Left colon (tissue), 2 donors: ENCODE measurements around the gene CHST12. TPM values are rescaled to one million over a fixed set of nuclear protein-coding genes. Genes with fewer than 3 reads are reported as not detected.
"Not testable (repeated sequence)": the region's sequence is repeated elsewhere in the genome, so short reads cannot be mapped to it uniquely, and the experiment has no call there.

Experiments
- ATAC-seq: fragments of 200-7000 bp; cut with Tn5 transposase; one replicate; pipeline ENCODE4 v1.9.1; 2020; ENCODE audit warnings: mild to moderate bottlenecking, moderate library complexity
- DNase-seq, 2 donors: peaks; one replicate each; pipeline ENCODE4 v3.0.0-alpha.2; 2020
- intact Hi-C, 2 donors: fragments of 100-400 bp; cut with DNase I in 1 of 2; cut with micrococcal nuclease in 1 of 2; formaldehyde crosslinking; loops; one replicate each; pipeline versions ENCODE4 v1.11.2 to v1.14.0; 2022; cut with DNase I, micrococcal nuclease
- total RNA-seq, 2 donors: library from RNA; stranded (reverse); fragmentation: NEBNext Ultra II Directional; extraction: Animal tissue kit (Norgen Biotek cat#: 25700); gene quantifications; one replicate each; pipeline ENCODE4 v1.2.1, GENCODE V29; 2021
- donor health status: DM: no; HTN: no; CAD: no.
- donor health status: DM: yes; HTN: yes; CAD: no.

CHST12 gene
- total RNA-seq, 2 donors from 2014 or later, result 11.5 to 12.6 TPM

DNA sequence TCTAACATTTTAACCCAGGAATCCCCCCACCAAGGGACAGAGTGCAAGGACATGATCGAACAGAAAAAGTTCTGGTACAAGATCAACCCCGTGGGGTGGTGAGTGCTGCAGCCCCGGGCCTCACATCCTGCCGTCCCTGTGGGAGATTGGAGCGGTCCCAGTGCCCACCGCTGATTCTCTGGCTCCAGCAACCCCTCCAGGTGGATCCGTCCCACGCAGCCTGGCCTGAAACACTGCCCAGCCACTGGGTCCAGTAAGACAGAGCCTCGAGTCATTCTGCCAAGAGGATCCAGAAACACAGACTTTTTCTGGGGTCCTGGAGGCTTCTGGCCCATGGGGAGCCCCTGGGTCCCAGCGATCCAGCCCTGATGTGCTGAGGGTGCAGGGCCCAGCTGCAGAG lies 43.3 kb downstream of the CHST12 start:
- DNase-seq (no peak), ATAC-seq (no peak)
- intact Hi-C loops, result no loop called here

DNA sequence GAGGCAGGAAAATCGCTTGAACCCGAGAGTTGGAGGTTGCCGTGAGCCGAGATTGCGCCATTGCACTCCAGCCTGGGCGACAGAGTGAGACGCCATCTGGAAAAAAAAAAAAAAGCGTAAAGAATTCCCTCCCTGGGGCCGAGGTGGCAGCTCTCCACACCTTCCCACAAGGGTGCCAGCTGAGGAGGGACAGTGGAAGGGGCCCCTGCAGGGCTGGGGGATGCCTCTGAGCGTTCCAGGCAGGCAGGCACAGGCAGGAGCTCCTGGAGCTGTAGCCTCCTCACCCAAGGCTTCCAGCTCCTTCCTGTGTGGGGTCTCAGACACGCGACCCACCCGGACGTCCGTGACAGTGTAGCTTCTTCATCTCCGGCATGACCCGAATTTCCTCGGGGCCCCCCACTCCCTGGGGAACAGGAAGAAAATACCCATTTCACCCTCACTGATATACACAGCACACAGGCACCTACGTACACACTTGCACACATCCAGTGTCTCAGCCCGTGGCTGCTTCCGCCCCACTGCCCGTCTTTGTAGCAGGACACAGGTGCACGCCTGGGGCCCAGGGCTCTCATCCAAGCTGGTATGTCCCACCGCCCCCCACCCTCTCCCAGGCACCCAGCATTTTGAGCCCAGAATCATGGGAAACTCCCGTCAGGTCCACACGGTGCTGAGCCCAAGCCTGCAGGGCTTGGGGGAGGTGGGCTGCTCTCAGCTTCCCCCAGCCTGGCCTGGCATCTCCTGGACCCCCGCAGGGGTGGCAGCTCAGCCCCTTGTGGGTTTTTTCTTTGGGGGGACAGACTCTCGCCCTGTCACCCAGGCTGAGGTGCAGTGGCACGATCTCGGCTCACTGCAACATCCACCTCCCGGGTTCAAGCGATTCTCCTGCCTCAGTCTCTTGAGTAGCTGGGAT lies 47.0 kb downstream of the CHST12 start:
- intact Hi-C loops, result no loop called here
- ATAC-seq (no peak), DNase-seq (no peak)

DNA sequence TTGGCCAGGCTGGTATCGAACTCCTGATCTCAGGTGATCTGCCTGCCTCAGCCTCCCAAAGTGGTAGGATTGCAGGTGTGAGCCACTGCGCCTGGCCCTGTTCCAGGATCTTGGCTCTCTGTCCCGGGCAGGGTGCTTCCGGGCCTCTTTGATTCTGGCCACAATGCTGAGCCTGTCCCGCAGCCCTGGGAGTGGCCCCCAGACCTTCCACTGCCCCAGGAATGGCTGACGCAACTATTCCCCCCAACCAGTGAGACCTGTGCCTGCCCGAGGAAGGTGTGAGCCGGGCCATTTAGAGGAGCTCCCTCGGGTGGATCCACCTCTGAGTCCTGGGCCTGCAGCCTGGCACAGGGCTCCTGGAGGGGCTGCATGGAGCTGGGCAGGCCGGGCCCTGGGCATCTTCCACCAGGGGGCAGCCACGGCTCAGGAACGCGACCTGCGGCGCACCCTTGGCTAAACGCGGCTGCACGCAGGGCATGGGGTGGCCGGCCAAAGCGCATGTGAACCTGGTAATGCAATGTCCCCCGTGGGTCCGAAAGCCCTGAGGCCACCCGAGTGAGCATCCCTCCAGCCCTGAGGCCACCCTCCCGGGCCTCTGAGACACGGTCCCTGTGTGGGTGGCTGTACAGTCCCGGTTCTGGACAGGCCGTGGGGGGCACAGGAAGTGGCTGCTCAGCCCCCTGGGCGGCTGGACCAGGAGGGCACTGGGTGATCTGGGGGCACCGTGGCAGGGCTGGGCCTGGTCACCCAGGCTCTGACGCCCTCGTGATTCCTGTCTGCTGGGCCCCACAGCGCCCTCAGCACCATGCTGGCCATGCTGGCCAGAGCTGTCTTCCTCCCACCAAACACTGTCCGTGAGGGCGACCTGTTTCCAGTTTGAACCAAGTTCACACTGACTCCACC lies 48.0 kb downstream of the CHST12 start:
- ATAC-seq (peak; percentile 95), DNase-seq (peak; percentile 70 to 92)

DNA sequence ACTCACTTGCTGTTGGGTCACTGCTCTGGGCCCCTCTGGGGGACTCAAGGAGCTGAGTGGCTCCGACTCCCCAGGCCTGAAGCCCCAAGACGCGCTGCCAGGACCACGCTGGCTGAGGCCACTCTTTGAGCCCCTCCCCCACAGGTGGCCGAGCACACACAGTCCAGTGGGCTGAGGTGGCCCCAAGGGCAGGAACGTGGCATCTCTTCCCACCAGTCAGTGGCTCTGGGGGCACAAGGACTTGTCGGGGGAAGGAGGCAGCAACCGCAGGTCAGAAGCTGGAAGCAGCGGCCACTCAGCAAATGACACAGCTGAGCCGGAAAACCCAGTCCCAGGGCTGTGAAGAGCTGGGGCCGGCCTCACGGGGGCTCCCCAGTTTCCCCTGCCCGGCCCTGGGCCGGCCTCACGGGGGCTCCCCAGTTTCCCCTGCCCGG lies 48.7 kb downstream of the CHST12 start:
- DNase-seq (peak in 1 of 2 donors; percentile 40), ATAC-seq (peak; percentile 64)
- intact Hi-C loops, result no loop called here

More for the DNA sequence above, 48.0 kb downstream of the CHST12 start:
- intact Hi-C loops, result no loop called here

DNA sequence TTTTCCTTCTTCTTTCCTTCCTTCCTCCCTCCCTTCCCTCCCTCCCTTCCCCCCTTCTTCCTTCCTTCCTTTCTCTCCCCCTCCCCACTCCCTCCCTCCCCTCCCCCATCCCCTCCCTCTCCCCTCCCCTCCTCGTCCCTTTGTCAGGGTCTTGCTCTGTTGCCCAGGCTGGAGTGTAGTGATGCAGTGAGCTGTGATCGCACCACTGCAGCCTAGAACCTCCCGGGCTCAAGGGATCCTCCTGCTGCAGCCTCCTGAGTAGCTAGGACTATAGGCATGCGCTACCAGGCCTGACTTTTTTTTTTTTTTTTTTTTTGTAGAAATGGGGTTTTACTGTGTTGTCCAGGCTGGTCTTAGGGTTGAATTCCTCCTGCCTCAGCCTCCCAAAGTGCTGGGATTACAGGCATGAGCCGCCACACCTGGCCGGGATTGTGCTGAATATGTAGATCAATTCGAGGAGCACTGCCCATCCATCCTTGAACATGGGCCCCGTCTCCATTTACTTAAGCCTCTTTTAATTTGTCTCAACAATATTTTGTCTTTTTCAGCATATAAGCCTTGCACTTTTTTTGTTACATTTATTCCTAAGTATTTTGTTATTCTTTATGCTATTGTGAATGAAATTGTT lies 49.3 kb downstream of the CHST12 start:
- DNase-seq, result no peak
- no peak for ATAC-seq
- intact Hi-C loops, result no loop called here

DNA sequence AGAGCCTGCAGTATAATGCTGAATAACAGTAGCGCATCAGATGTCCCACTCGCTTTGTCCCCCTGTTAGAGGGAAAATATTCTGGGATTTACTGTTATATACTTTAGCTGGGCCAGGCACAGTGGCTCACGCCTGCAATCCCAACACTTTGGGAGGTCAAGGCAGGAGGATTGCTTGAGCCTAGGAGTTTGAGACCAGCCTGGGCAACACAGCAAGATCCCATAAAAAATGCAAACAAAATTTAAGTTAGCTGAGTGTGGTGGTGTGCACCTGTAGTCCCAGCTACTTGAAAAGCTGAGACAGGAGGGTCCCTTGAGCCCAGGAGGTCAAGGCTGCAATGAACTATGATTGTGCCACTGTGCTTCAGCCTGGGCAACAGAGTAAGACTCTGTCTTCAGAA lies 50.4 kb downstream of the CHST12 start:
- intact Hi-C loops, ATAC-seq: not testable (repeated sequence)

DNA sequence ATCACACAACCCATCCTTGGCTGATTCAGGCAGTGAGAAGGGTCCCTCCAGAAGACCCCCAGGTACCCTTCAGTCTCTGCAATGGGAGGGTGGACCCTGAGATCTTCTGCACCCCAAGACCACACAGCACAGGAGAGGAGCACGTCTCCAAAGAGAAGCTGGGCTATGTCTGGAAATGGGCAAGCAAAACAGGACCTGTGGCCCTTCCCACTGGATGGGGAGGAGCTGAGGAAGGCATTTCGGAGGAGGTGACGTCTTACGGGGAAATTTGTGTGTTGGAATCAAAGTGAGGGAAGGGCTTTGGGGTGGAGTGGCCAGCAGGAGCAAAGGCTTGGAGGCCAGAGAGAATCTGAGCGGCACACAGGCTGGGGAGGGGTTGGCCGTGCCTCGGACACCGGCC lies 56.3 kb downstream of the CHST12 start:
- intact Hi-C loops, result no loop called here
- DNase-seq, result no peak
- no peak for ATAC-seq

More for the DNA sequence above, 50.4 kb downstream of the CHST12 start:
- not testable (repeated sequence) for DNase-seq

DNA sequence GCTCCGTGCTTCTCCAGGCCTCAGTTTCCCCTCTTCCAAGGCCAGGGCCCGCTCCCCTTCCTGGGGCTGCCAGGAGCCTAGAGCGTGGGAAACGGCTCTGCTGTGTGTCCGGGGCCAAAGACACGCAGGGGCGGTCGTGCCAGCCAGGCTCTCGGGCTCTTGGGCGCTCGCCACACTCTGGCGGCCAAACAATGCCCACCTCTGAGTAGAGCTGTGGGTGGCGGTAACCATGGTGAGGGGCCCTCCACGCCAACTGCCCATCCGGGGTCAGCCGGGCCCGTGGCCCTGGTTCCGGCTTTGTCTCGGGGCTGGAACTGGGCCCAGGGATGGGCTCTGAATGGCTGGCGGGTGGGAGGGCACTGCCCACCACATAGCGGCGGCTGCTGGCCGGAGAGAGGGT lies 56.8 kb downstream of the CHST12 start:
- ATAC-seq (no peak), DNase-seq (no peak)
- intact Hi-C loops, result no loop called here

DNA sequence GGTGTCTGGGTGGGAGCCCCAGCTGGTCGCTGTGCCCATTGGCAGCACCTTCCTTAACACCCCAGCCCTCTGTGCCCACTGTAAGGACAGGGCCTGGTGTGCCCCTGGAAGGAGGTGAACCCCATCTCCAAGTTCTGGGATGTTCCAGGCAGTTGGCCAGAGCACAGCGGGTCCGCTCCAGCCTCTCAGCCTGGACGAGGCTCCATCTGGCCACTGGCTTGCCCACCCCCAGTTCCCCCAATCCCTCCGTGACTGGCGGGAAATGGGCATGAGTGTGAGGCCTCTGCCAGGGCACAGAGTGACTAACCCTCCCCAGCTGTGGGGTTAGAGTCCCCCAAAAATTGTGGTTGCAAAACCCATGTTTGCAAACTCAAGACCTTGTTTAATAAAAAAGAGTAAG lies 57.2 kb downstream of the CHST12 start:
- ATAC-seq, result no peak
- intact Hi-C loops, result no loop called here
- no peak for DNase-seq

DNA sequence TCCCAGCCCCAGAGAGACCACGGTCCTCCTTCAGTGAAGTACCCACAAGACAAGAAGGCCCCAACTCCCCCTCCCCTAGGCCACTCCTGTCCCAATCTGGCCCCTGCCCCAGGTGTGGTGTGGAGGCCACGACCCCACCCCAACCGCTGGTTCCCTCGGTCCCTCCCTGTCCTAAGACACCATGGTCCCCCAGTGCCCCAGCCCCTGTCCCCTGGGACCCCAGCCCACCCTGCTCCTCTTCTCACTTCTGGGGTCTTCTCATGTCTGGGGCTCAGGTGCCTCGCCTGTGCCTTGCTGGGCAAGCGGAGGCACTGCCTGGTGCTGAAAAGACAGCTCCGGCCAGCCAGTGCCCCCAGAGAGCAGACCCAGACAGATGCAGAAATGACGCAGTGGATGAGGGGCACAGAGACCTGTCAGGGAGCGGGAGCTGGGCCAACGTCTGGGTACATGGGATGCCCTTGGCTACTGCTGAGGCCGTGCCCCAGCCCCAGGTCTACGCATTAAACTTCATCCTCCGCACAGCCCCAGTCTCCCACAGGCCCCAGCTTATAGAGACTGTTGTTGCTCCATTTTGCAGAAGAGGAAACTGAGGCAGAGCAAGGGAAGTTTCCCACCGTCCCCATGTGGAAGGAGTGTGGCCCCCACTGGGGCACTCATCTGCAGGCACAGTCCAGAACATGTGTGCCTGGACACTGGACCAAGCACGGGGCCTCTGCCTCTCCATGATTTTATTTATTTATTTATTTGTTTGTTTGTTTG lies 58.0 kb downstream of the CHST12 start:
- DNase-seq (no peak), ATAC-seq (no peak)
- intact Hi-C loops, result no loop called here

DNA sequence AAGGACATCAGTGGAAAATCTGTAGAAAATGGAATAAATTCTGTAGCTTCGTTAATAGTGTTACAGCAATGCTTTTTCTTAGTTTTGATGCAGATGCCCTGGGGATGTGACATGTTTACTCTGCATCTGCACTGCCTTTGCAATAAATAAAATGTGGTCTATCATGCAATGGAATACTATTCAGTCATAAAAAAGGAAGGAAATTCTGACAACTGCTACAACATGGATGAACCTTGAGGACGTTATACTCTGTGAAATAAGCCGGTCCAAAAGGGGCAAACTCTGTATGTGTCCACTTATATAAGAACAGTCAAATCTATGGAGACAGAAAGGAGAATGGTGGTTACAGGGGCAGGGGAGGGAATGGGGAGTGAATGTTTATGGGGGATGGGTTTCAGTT lies 59.3 kb downstream of the CHST12 start:
- ATAC-seq, result no peak
- no peak for DNase-seq
- intact Hi-C loops, result no loop called here

DNA sequence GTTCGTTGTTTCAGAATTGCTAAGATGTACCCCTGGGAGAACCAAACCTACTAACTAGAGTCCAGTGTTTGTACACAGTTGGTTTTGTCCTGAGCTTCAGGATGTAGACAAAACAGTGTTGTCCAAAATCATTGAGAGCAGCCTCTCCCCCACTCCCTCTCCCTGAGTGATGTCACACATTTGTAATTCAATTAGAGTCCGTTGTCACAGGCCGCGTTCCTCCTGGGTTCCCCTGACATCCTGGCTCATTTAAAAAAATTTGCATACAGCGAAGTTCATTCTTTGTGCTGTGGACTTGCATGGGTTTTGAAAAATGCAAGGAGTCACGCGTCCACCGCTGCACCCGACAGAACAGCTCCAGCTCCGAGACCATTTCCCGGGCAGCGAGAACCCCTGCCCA lies 62.5 kb downstream of the CHST12 start:
- no peak for ATAC-seq
- DNase-seq, result no peak
- intact Hi-C loops, result no loop called here

DNA sequence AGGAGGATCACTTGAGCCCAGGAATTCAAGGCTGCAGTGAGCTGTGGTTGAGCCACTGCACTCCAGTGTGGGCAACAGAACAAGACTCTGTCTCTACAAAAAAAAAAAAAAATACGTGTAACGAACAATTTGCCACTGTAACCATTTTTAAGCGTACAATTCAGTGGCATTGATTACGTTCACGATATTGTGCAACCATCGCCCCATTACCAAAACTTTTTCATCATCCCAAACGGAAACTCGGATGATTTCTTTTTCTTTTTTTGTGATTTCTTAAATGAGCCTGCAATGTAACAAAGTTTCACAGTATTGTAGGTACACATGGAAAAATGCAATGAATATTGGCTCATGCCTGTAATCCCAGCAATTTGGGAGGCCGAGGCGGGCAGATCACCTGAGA lies 63.3 kb downstream of the CHST12 start:
- intact Hi-C loops, result no loop called here
- ATAC-seq (no peak), DNase-seq (no peak)

DNA sequence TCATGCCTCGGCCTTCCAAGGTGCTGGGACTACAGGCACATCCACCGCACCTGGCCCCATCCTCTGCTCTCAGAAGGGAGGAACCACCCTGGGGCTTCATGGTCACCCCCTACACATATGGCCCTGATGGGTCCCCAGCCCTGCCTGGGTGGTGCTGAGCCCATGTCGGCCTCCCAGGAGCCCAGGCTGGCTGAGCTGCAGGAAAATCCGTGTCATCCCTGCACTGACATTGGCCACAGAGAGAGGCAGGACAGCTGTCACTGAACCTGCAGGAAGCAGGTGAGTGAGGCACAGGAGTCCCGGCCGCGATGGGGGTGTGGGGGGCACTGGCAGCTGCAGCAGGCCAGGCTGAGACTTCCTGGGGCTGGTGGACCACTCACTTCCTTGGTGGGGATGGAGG lies 64.8 kb downstream of the CHST12 start:
- intact Hi-C loops, result no loop called here
- ATAC-seq, result no peak
- no peak for DNase-seq

DNA sequence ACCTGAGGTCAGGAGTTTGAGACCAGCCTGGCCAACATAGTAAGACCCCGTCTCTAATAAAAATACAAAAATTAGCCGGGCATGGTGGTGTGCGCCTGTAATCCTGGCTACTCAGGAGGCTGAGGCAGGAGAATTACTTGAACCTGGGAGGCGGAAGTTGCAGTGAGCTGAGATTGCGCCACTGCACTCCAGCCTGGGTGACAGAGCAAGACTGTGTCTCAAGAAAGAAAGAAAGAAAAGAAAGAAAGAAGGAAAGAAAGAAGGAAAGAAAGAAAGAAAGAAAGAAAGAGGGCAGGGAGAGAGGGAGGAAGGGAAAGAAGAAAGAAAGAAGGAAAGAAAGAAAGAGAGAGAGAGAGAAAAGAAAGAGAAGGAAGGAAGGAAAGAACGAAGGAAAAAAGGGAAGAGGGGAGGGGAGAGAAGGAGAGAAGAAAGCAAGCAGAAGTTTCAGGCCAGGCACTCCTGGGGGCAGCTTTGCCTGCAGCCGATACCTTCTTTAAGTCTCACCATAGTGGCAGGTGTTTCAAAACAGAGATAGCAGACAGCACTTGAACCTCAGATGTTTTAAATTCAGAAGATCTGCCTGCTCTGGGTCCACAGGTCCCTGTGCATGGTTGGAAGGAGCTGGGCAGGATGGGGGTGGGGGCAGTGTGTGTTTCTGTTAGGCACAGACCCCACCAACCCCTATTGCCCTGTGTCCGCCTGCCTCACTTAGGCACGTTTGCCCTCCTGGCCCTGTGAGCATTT lies 66.2 kb downstream of the CHST12 start:
- intact Hi-C loops, ATAC-seq: not testable (repeated sequence)

DNA sequence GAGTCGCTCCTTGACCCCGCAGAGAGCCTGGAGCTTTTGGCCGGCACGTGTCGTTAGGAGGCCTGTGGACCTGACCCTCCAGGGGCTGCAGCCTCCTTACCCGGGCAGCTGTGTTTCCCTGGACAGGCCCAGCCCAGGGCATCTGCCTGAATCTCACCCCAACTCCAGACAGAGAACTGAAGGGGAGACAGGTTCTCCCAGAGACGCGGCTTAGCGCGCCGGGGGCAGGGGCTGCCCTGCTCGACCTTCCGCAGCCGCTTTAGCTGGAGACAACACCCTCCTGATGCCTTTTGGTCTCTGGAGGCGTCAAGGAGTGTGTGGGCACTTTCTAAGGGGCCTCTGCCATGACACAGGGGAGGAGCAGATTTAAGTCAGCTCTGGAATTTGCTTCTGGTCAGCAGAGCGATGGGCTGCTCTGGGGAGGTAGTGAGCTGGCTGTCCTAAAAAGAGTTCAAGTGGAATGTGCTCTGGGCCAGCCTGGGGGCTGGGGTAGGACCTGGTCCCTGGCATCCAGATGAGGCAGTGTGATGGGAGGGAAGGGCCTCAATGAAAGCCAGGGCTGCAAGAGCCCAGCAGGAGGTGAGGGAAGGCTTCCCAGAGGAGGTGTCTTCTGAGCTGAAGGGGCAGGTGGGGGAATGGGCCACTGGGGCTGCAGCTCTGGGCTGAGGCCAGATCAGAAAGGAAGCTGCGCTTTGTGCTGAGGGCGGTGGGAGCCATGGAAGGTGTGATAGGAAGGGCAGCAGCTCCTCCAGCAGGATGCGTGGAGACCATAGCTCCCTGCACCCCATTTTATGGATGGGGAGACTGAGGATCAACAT lies 67.0 kb downstream of the CHST12 start:
- no peak for ATAC-seq
- DNase-seq, result no peak
- intact Hi-C loops, result no loop called here

More for the DNA sequence above, 66.2 kb downstream of the CHST12 start:
- DNase-seq, result not testable (repeated sequence)

DNA sequence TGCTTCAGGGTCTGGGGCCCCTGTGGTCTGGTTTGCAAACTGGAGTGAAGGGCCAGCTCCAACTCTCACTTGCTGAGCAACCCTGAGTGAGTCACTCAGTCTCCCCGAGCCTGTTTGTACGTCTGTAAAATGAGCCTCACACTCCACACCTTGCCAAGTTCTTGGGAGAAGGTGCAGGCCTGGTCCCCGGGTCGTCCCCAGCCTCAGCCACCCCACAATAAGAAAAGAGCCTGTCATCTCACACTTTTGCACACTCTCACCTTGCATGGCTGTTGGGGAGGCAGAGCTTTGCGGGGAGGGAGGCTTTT lies 67.6 kb downstream of the CHST12 start:
- ATAC-seq (no peak), DNase-seq (no peak)
- intact Hi-C loops, result no loop called here
